Stimulated activated CD8-positive, alpha-beta memory T cell treated with anti-CD3 and anti-CD28 coated beads, Interleukin-15, amount 100 ng/mL, for 24 hours (primary cell): ENCODE measurements around the gene PGAM2.

Source experiments
- DNase-seq: peaks from one replicate; pipeline ENCODE4 v3.0.0-alpha.2; 2020; ENCODE audit warnings: low read depth

PGAM2 gene

GRCh38 chr7:44083796-44084195 lies 18.4 kb upstream of the PGAM2 start:
- DNase-seq = no peak

- peak; percentile 87 for DNase-seq
These were observed 17.3 kb upstream of the PGAM2 start for GRCh38 chr7:44082541-44083207.

- no peak for DNase-seq
These were observed 15.9 kb upstream of the PGAM2 start for GRCh38 chr7:44081266-44081748.

- DNase-seq = no peak
These were observed 15.4 kb upstream of the PGAM2 start for GRCh38 chr7:44080686-44081265.

GRCh38 chr7:44080118-44080517 lies 14.8 kb upstream of the PGAM2 start:
- DNase-seq = no peak

GRCh38 chr7:44079331-44080021 lies 14.1 kb upstream of the PGAM2 start:
- DNase-seq = no peak

- DNase-seq = no peak
These were observed 13.2 kb upstream of the PGAM2 start for GRCh38 chr7:44078521-44078920.

- DNase-seq = no peak
These were observed 12.3 kb upstream of the PGAM2 start for GRCh38 chr7:44077681-44078091.

GRCh38 chr7:44077061-44077460 lies 11.7 kb upstream of the PGAM2 start:
- DNase-seq = no peak

GRCh38 chr7:44076101-44076895 lies 10.9 kb upstream of the PGAM2 start:
- DNase-seq = no peak

GRCh38 chr7:44075296-44076075 lies 10.1 kb upstream of the PGAM2 start:
- DNase-seq = no peak

- no peak for DNase-seq
These were observed 9.0 kb upstream of the PGAM2 start for GRCh38 chr7:44074349-44074695.

- DNase-seq = no peak
These were observed 8.4 kb upstream of the PGAM2 start for GRCh38 chr7:44073664-44074348.

GRCh38 chr7:44072364-44073231 lies 7.2 kb upstream of the PGAM2 start:
- DNase-seq = no peak

- DNase-seq = no peak
These were observed 6.5 kb upstream of the PGAM2 start for GRCh38 chr7:44071726-44072363.

GRCh38 chr7:44068054-44068453 lies 2.7 kb upstream of the PGAM2 start:
- DNase-seq = no peak

GRCh38 chr7:44067064-44067951 lies 1.9 kb upstream of the PGAM2 start:
- DNase-seq = no peak

- no peak for DNase-seq
These were observed 1.2 kb upstream of the PGAM2 start for GRCh38 chr7:44066494-44067063.
